Neural progenitor cell (in vitro differentiated cells): ENCODE results near the gene SEC14L1. TPM values are rescaled to one million over a fixed set of nuclear protein-coding genes. Genes with fewer than 3 reads are reported as not detected.

Experiments
- DNase-seq: peaks from one replicate; pipeline ENCODE4 v3.0.0-alpha.2; 2016; ENCODE audit warnings: low spot score
- H2AFZ ChIP-seq: fragments of 200-600 bp; sonication (generic); replicated peaks from 2 replicates; pipeline ENCODE4 v1.6.1; 2016; ENCODE audit warnings: antibody characterized with exemption
- H3F3A ChIP-seq: fragments of 200-600 bp; sonication (generic); 2 replicates; pipeline ENCODE4 v1.6.1; 2016; ENCODE audit warnings: antibody characterized with exemption, low read depth
- H3K27ac ChIP-seq: fragments of 200-600 bp; sonication (generic); 2 replicates; pipeline ENCODE4 v1.5.1; 2016; ENCODE audit warnings: mild to moderate bottlenecking
- H3K27me3 ChIP-seq: fragments of 200-600 bp; sonication (generic); 2 replicates; pipeline ENCODE4 v1.6.1; 2016; ENCODE audit warnings: mild to moderate bottlenecking, moderate library complexity
- H3K36me3 ChIP-seq: fragments of 200-600 bp; sonication (generic); 2 replicates; pipeline ENCODE4 v1.5.1; 2016
- H3K4me1 ChIP-seq: fragments of 200-600 bp; sonication (generic); 2 replicates; pipeline ENCODE4 v1.6.1; 2016; ENCODE audit warnings: mixed run types
- H3K4me2 ChIP-seq: fragments of 200-600 bp; sonication (generic); 2 replicates; pipeline ENCODE4 v1.6.1; 2016
- H3K4me3 ChIP-seq: fragments of 200-600 bp; sonication (generic); 2 replicates; pipeline ENCODE4 v1.5.1; 2016
- H3K79me2 ChIP-seq: fragments of 200-600 bp; sonication (generic); 2 replicates; pipeline ENCODE4 v1.6.1; 2016; ENCODE audit warnings: low read depth
- H3K9ac ChIP-seq: fragments of 200-600 bp; sonication (generic); 2 replicates; pipeline ENCODE4 v1.6.1; 2016
- H3K9me3 ChIP-seq: fragments of 200-600 bp; sonication (generic); 2 replicates; pipeline ENCODE4 v1.5.1; 2016; ENCODE audit warnings: low read depth
- H4K20me1 ChIP-seq: fragments of 200-600 bp; sonication (generic); 2 replicates; pipeline ENCODE4 v1.6.1; 2016; ENCODE audit warnings: low read depth
- H3K27ac Mint-ChIP-seq: 3 replicates; pipeline ENCODE4 v1.8.0; 2021; ENCODE audit warnings: mixed read lengths
- H3K27me3 Mint-ChIP-seq: 2 replicates; pipeline ENCODE4 v1.8.0; 2022; ENCODE audit warnings: low read depth, mild to moderate bottlenecking, inconsistent platforms, moderate library complexity, mixed read lengths; ENCODE audit not compliant: insufficient read depth
- H3K36me3 Mint-ChIP-seq: 3 replicates; pipeline ENCODE4 v1.8.0; 2021; ENCODE audit warnings: mixed read lengths
- H3K4me1 Mint-ChIP-seq: 3 replicates; pipeline ENCODE4 v1.8.0; 2021; ENCODE audit warnings: mixed read lengths
- H3K4me3 Mint-ChIP-seq: 3 replicates; pipeline ENCODE4 v1.8.0; 2021; ENCODE audit warnings: mild to moderate bottlenecking, moderate library complexity, mixed read lengths
- H3K9me3 Mint-ChIP-seq: 3 replicates; pipeline ENCODE4 v1.8.0; 2020; ENCODE audit warnings: mixed read lengths
- CTCF ChIP-seq: fragments of 200-600 bp; sonication (generic); IDR thresholded peaks from 2 replicates; pipeline ENCODE4 v1.5.1; 2017; ENCODE audit warnings: antibody characterized with exemption, mild to moderate bottlenecking
- EZH2 ChIP-seq: fragments of 200-600 bp; sonication (generic); IDR thresholded peaks from 2 replicates; pipeline ENCODE4 v1.6.1; 2017; ENCODE audit warnings: antibody characterized with exemption, mild to moderate bottlenecking, moderate library complexity
- EZH2phosphoT487 ChIP-seq: fragments of 200-600 bp; sonication (generic); IDR thresholded peaks from 2 replicates; pipeline ENCODE4 v1.6.1; 2017; ENCODE audit warnings: antibody characterized with exemption
- total RNA-seq: library from RNA; depleted of rRNA; stranded (reverse); fragments of >200 nt; gene quantifications from 2 replicates; pipeline ENCODE4 v1.2.3, GENCODE V29; 2015; ENCODE audit warnings: low replicate concordance

SEC14L1 gene
- total RNA-seq, 1 donor from 2014 or later, result 75.0 TPM

DNA sequence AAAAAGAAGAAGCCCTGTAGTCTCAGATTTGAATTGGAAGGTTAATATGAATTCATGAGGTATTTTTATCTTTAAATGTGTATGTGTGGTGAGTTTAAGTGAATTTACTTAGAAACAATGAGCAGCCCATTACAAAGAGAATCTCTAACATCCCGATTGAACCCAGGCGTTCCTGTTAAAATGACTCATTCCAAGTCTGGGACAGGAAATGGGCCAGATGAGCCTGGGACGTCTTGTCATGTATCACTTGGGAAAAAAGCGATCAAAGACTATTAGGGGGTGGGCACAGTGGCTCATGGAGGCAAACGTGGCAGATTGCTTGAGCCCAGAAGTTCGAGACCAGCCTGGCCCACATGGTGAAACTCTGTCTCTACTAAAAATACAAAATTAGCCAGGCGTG is 81.6 kb downstream of the SEC14L1 start:
- no peak overlapping the region for H3K27ac Mint-ChIP-seq

DNA sequence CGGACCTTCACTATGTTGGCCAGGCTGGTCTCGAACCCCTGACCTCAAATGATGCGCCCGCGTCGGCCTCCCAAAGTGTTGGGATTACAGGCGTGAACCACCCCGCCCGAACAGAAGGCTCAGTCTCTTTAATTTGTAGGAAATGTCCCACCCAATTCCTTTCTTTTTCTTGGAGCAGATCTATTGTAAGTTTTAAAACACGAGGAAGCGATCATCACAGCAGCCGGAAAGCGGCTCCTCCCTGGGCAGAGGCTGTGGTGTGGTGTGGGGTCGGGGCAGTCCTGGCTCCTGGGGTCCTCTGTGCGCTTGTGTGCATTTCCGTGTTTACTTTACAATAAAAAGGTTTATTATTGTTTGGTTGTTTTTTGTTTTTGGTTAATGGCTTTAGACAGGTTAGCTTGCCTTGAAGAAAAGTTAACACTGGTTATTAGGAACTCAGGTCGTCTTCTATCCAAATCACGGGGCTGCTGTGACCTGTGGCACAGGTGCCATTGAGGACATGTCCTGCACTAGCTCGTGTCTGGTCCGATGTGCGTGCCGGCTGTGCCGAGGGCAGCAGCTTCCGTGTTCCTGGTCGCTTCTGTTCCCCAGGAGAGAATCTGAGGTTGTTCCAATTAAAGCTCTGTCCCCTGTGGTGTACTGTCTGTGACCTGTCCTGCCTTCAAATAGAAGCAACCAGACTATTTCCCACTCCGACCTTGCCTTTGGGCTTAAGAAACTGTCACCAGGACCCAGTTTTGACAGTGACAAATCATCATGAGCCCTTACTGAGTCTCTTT is 83.1 kb downstream of the SEC14L1 start:
- Mint-ChIP-seq H3K36me3 (peaks cover 8% of the 10 kb centered on the region), H3K4me3 (no peak overlapping the region), H3K9me3 (peaks cover 3% of the 10 kb centered on the region), H3K27ac (no peak overlapping the region), H3K4me1 (peaks cover 19% of the 10 kb centered on the region), H3K27me3 (peaks cover 3% of the 10 kb centered on the region)
- Histone ChIP-seq H3K79me2 (no peaks in the 10 kb centered on the region), H3F3A (peaks cover 6% of the 10 kb centered on the region), H2AFZ (no peak overlapping the region), H3K9me3 (no peaks in the 10 kb centered on the region), H3K4me2 (no peak overlapping the region), H3K27me3 (no peaks in the 10 kb centered on the region), H3K36me3 (no peaks in the 10 kb centered on the region), H3K4me1 (peaks cover 8% of the 10 kb centered on the region), H3K4me3 (no peak overlapping the region), H3K27ac (no peak overlapping the region), H3K9ac (no peak overlapping the region), H4K20me1 (no peaks in the 10 kb centered on the region)
- TF ChIP-seq EZH2phosphoT487 (no peak), EZH2 (no peak), CTCF (no peak)
- no peak for DNase-seq

More for the DNA sequence above, 81.6 kb downstream of the SEC14L1 start:
- no peaks in the 10 kb centered on the region for H3K4me1 ChIP-seq
- H3F3A ChIP-seq, result peaks cover 6% of the 10 kb centered on the region
- Mint-ChIP-seq H3K4me1 (peaks cover 8% of the 10 kb centered on the region), H3K36me3 (peaks cover 10% of the 10 kb centered on the region), H3K9me3 (peaks cover 3% of the 10 kb centered on the region), H3K4me3 (no peak overlapping the region), H3K27me3 (no peaks in the 10 kb centered on the region)
- H3K4me2 ChIP-seq, result no peak overlapping the region
- no peak overlapping the region for H3K27ac ChIP-seq
- H3K9me3 ChIP-seq, result no peaks in the 10 kb centered on the region
- H3K79me2 ChIP-seq, result no peaks in the 10 kb centered on the region
- H2AFZ ChIP-seq, result no peak overlapping the region
- no peak overlapping the region for H3K9ac ChIP-seq
- DNase-seq, result no peak
- no peaks in the 10 kb centered on the region for H3K36me3 ChIP-seq
- H3K4me3 ChIP-seq, result no peak overlapping the region
- no peak for TF ChIP-seq EZH2phosphoT487
- TF ChIP-seq EZH2, result no peak
- TF ChIP-seq CTCF, result no peak
- no peaks in the 10 kb centered on the region for H3K27me3 ChIP-seq
- H4K20me1 ChIP-seq, result no peaks in the 10 kb centered on the region

DNA sequence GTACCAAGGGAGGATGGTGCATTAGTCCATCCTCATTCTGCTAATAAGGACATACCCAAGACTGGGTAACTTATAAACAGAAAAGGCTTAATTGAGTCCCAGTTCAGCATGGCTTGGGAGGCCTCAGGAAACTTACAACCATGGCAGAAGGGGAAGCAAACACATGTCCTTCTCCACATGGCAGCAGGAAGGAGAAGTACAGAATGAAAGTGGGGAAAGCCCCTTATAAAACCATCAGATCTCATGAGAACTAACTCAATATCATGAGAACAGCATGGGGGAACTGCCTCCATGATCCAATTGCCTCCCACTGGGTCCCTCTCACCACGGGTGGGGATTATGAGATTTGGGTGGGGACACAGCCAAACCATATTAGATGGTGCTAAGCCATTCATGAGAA is 84.5 kb downstream of the SEC14L1 start:
- H2AFZ ChIP-seq, result no peak overlapping the region
- no peak overlapping the region for H3K4me2 ChIP-seq
- H3K4me1 ChIP-seq, result peaks cover 9% of the 10 kb centered on the region
- H3K9ac ChIP-seq, result no peak overlapping the region
- peaks cover 3% of the 10 kb centered on the region for H3K9me3 Mint-ChIP-seq
- H3K27me3 Mint-ChIP-seq, result peaks cover 6% of the 10 kb centered on the region
- no peaks in the 10 kb centered on the region for H3K36me3 ChIP-seq
- TF ChIP-seq EZH2phosphoT487, result no peak
- TF ChIP-seq CTCF, result no peak
- TF ChIP-seq EZH2, result no peak
- no peaks in the 10 kb centered on the region for H3K27me3 ChIP-seq
- peaks cover 3% of the 10 kb centered on the region for H3K36me3 Mint-ChIP-seq
- DNase-seq, result no peak
- H3K4me3 Mint-ChIP-seq, result no peak overlapping the region
- H3K79me2 ChIP-seq, result no peaks in the 10 kb centered on the region
- no peaks in the 10 kb centered on the region for H4K20me1 ChIP-seq
- no peak overlapping the region for H3K4me3 ChIP-seq
- peaks cover 6% of the 10 kb centered on the region for H3F3A ChIP-seq
- H3K27ac Mint-ChIP-seq, result peak overlapping the region; percentile 76
- peaks cover 21% of the 10 kb centered on the region for H3K4me1 Mint-ChIP-seq
- no peaks in the 10 kb centered on the region for H3K9me3 ChIP-seq
- H3K27ac ChIP-seq, result no peak overlapping the region
